KMS-11 (cell line): ENCODE measurements around the gene RCL1.

Source experiments
- H2AFZ ChIP-seq: fragments of 200-600 bp; sonication (generic); 2 replicates; pipeline ENCODE4 v1.6.1; 2016; ENCODE audit warnings: antibody characterized with exemption, mixed run types, low read depth
- H3K27ac ChIP-seq: fragments of 200-600 bp; sonication (generic); 2 replicates; pipeline ENCODE4 v1.6.1; 2016; ENCODE audit warnings: mild to moderate bottlenecking, mixed run types
- H3K27me3 ChIP-seq: fragments of 200-600 bp; sonication (generic); 2 replicates; pipeline ENCODE4 v1.6.1; 2017; ENCODE audit warnings: mild to moderate bottlenecking, low read depth, mixed run types, moderate library complexity; ENCODE audit not compliant: insufficient read depth
- H3K36me3 ChIP-seq: fragments of 200-600 bp; sonication (generic); 2 replicates; pipeline ENCODE4 v1.6.1; 2017; ENCODE audit warnings: mild to moderate bottlenecking, mixed run types; ENCODE audit not compliant: insufficient read depth
- H3K4me1 ChIP-seq: fragments of 200-600 bp; sonication (generic); 2 replicates; pipeline ENCODE4 v1.6.1; 2016; ENCODE audit warnings: mild to moderate bottlenecking, low read depth, mixed run types; ENCODE audit not compliant: poor library complexity, severe bottlenecking
- H3K4me2 ChIP-seq: fragments of 200-600 bp; sonication (generic); 2 replicates; pipeline ENCODE4 v1.7.0; 2016; ENCODE audit warnings: mild to moderate bottlenecking, mixed run types
- H3K4me3 ChIP-seq: fragments of 200-600 bp; sonication (generic); IDR thresholded peaks from 2 replicates; pipeline ENCODE4 v1.6.1; 2017; ENCODE audit warnings: low read depth, low read length, mixed read lengths; ENCODE audit not compliant: insufficient read depth
- H3K79me2 ChIP-seq: fragments of 200-600 bp; sonication (generic); 2 replicates; pipeline ENCODE4 v1.6.1; 2016; ENCODE audit warnings: low read depth, mixed run types; ENCODE audit not compliant: insufficient read depth
- H3K9ac ChIP-seq: fragments of 200-600 bp; sonication (generic); 2 replicates; pipeline ENCODE4 v1.6.1; 2016; ENCODE audit warnings: mild to moderate bottlenecking, mixed run types
- H4K20me1 ChIP-seq: fragments of 200-600 bp; sonication (generic); 2 replicates; pipeline ENCODE4 v1.6.1; 2016; ENCODE audit warnings: mild to moderate bottlenecking, mixed run types; ENCODE audit not compliant: insufficient read depth
- TF ChIP-seq, protein P1 (sequence below): fragments of 200-600 bp; sonication (generic); conservative IDR thresholded peaks from 2 replicates; pipeline ENCODE4 v1.6.1; 2017; ENCODE audit warnings: low read depth, mild to moderate bottlenecking, antibody characterized with exemption, low read length, moderate library complexity, mixed read lengths

The RCL1 gene

GRCh38 chr9:4804531-4805016, 11.8 kb downstream of the RCL1 start:
- Histone ChIP-seq H3K4me1 (no peaks in the 10 kb centered on the region), H3K4me3 (no peak overlapping the region), H3K36me3 (no peaks in the 10 kb centered on the region; the same call in 1 of the 2 replicates), H3K27ac (no peak overlapping the region), H4K20me1 (0 out of 2 replicates have a peak, but pooled peaks cover 6% of the 10 kb centered on the region), H3K79me2 (peaks cover 99% of the 10 kb centered on the region), H3K4me2 (no peak overlapping the region), H2AFZ (no peak overlapping the region), H3K9ac (no peak overlapping the region), H3K27me3 (no peaks in the 10 kb centered on the region)
- TF ChIP-seq, protein P1, sequence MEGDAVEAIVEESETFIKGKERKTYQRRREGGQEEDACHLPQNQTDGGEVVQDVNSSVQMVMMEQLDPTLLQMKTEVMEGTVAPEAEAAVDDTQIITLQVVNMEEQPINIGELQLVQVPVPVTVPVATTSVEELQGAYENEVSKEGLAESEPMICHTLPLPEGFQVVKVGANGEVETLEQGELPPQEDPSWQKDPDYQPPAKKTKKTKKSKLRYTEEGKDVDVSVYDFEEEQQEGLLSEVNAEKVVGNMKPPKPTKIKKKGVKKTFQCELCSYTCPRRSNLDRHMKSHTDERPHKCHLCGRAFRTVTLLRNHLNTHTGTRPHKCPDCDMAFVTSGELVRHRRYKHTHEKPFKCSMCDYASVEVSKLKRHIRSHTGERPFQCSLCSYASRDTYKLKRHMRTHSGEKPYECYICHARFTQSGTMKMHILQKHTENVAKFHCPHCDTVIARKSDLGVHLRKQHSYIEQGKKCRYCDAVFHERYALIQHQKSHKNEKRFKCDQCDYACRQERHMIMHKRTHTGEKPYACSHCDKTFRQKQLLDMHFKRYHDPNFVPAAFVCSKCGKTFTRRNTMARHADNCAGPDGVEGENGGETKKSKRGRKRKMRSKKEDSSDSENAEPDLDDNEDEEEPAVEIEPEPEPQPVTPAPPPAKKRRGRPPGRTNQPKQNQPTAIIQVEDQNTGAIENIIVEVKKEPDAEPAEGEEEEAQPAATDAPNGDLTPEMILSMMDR, result no peak

GRCh38 chr9:4805191-4805918, 12.6 kb downstream of the RCL1 start:
- Histone ChIP-seq H3K79me2 (peaks cover 99% of the 10 kb centered on the region), H2AFZ (no peak overlapping the region), H3K27me3 (no peaks in the 10 kb centered on the region), H3K9ac (no peak overlapping the region), H3K4me2 (no peak overlapping the region), H3K4me1 (no peaks in the 10 kb centered on the region), H3K4me3 (no peak overlapping the region), H4K20me1 (no peaks in the 10 kb centered on the region), H3K36me3 (no peaks in the 10 kb centered on the region; the same call in 1 of the 2 replicates), H3K27ac (no peak overlapping the region)
- TF ChIP-seq, protein P1, result no peak

GRCh38 chr9:4810565-4810964, 17.8 kb downstream of the RCL1 start:
- H3K4me2 ChIP-seq, result no peak overlapping the region
- no peaks in the 10 kb centered on the region; the same call in 1 of the 2 replicates for H3K36me3 ChIP-seq
- peaks cover 88% of the 10 kb centered on the region for H3K79me2 ChIP-seq
- peaks cover 20% of the 10 kb centered on the region for H3K4me1 ChIP-seq
- no peak overlapping the region for H3K27ac ChIP-seq
- H3K4me3 ChIP-seq, result no peak overlapping the region
- H3K27me3 ChIP-seq, result no peaks in the 10 kb centered on the region
- TF ChIP-seq, protein P1, result no peak
- H2AFZ ChIP-seq, result no peak overlapping the region
- peaks cover 3% of the 10 kb centered on the region; the same call in 1 of the 2 replicates for H4K20me1 ChIP-seq
- H3K9ac ChIP-seq, result no peak overlapping the region

- H3K4me3 ChIP-seq, result no peak overlapping the region
- no peak overlapping the region for H3K4me2 ChIP-seq
- no peak overlapping the region for H3K27ac ChIP-seq
- TF ChIP-seq, protein P1, result no peak
- H3K27me3 ChIP-seq, result no peaks in the 10 kb centered on the region
- peaks cover 88% of the 10 kb centered on the region for H3K79me2 ChIP-seq
- no peak overlapping the region for H2AFZ ChIP-seq
- H3K36me3 ChIP-seq, result no peaks in the 10 kb centered on the region; the same call in 1 of the 2 replicates
- peaks cover 20% of the 10 kb centered on the region for H3K4me1 ChIP-seq
- H4K20me1 ChIP-seq, result peaks cover 3% of the 10 kb centered on the region; the same call in 1 of the 2 replicates
- no peak overlapping the region for H3K9ac ChIP-seq
Observed at GRCh38 chr9:4811824-4812223, 19.1 kb downstream of the RCL1 start.
